WERI-Rb-1 (cell line): ENCODE results near the gene CCDC66.

Source experiments
- DNase-seq: peaks from one replicate; pipeline ENCODE4 v3.0.0-alpha.2; 2020
- H3K27ac ChIP-seq: fragments of 250-450 bp; sonication (Bioruptor Pico); 2 replicates; pipeline ENCODE4 v1.5.1; 2020; ENCODE audit warnings: mild to moderate bottlenecking, moderate library complexity
- H3K27me3 ChIP-seq: fragments of 250-450 bp; sonication (Bioruptor Pico); 2 replicates; pipeline ENCODE4 v1.5.1; 2021; ENCODE audit warnings: mild to moderate bottlenecking, low read depth, moderate library complexity; ENCODE audit not compliant: insufficient read depth, severe bottlenecking
- H3K36me3 ChIP-seq: fragments of 250-450 bp; sonication (Bioruptor Pico); 2 replicates; pipeline ENCODE4 v1.5.1; 2020; ENCODE audit warnings: mild to moderate bottlenecking, moderate library complexity
- H3K4me3 ChIP-seq: 2 replicates; pipeline ENCODE4 v1.5.1; 2011; ENCODE audit warnings: low read depth, mild to moderate bottlenecking, control low read depth, low read length
- H3K9me3 ChIP-seq: fragments of 250-450 bp; sonication (Bioruptor Pico); 2 replicates; pipeline ENCODE4 v1.5.1; 2021; ENCODE audit warnings: mild to moderate bottlenecking, moderate library complexity; ENCODE audit not compliant: severe bottlenecking
- CTCF ChIP-seq: IDR thresholded peaks from 2 replicates; pipeline ENCODE4 v1.5.1; 2011; ENCODE audit warnings: low read depth, mild to moderate bottlenecking, control low read depth, inconsistent platforms, low read length

Gene CCDC66

GRCh38 chr3:56556908-56557830, at the start of gene CCDC66:
Gene CCDC66, plus strand, starts transcription at chr3:56557175. Its CDS starts 68 bp downstream, at chr3:56557243.
- H3K27me3 ChIP-seq, result no peaks in the 10 kb centered on the region
- DNase-seq, result peak; percentile 96
- peaks cover 25% of the 10 kb centered on the region for H3K36me3 ChIP-seq
- H3K4me3 ChIP-seq, result peak within 1 kb of the TSS; percentile 88
- peak; percentile 66 for TF ChIP-seq CTCF
- peak within 1 kb of the TSS; percentile 88 for H3K27ac ChIP-seq
- H3K9me3 ChIP-seq, result no peaks in the 10 kb centered on the region

- Histone ChIP-seq H3K36me3 (no peaks in the 10 kb centered on the region), H3K9me3 (no peaks in the 10 kb centered on the region), H3K27me3 (no peaks in the 10 kb centered on the region), H3K4me3 (no peak overlapping the region), H3K27ac (no peak overlapping the region)
- TF ChIP-seq CTCF, result no peak
- no peak for DNase-seq
Measured at GRCh38 chr3:56519641-56520040, 37.3 kb upstream of the CCDC66 start.

GRCh38 chr3:56522374-56522773, 34.6 kb upstream of the CCDC66 start:
- no peak overlapping the region for H3K27ac ChIP-seq
- H3K4me3 ChIP-seq, result no peak overlapping the region
- no peaks in the 10 kb centered on the region for H3K36me3 ChIP-seq
- peaks cover 2% of the 10 kb centered on the region for H3K9me3 ChIP-seq
- no peak for TF ChIP-seq CTCF
- DNase-seq, result no peak
- H3K27me3 ChIP-seq, result no peaks in the 10 kb centered on the region

- peaks cover 2% of the 10 kb centered on the region for H3K9me3 ChIP-seq
- H3K27me3 ChIP-seq, result peaks cover 6% of the 10 kb centered on the region
- no peak overlapping the region for H3K27ac ChIP-seq
- no peak for DNase-seq
- TF ChIP-seq CTCF, result no peak
- no peak overlapping the region for H3K4me3 ChIP-seq
- no peaks in the 10 kb centered on the region for H3K36me3 ChIP-seq
Measured at GRCh38 chr3:56525291-56525690, 31.7 kb upstream of the CCDC66 start.

GRCh38 chr3:56536735-56537134, 20.2 kb upstream of the CCDC66 start:
- no peak for DNase-seq
- no peak for TF ChIP-seq CTCF
- H3K27me3 ChIP-seq, result peaks cover 18% of the 10 kb centered on the region
- H3K36me3 ChIP-seq, result no peaks in the 10 kb centered on the region
- H3K4me3 ChIP-seq, result no peak overlapping the region
- no peaks in the 10 kb centered on the region for H3K9me3 ChIP-seq
- no peak overlapping the region for H3K27ac ChIP-seq
